Endothelial cell of umbilical vein (primary cell): ENCODE data around the gene CERK. TPM values are rescaled to one million over a fixed set of nuclear protein-coding genes. Genes with fewer than 3 reads are reported as not detected.

ENCODE experiments used
- BruUV-seq: library from RNA; stranded (reverse); fragments of 400-500 nt; replicated peaks from 2 replicates; lab custom pipeline; 2021; lab: Mats Ljungman, UMichigan
- CTCF ChIA-PET: fragments of 300-600, 350-600 bp; sonication (Branson Sonifier 250); formaldehyde crosslinking; loops from one replicate; lab custom pipeline; 2021; ENCODE audit warnings: antibody characterized with exemption, inconsistent platforms; lab: Charles Lee
- POLR2A ChIA-PET: fragments of 300-600, 350-600 bp; sonication (Branson Sonifier 250); formaldehyde crosslinking; loops from one replicate; lab custom pipeline; 2021; ENCODE audit warnings: antibody characterized with exemption, inconsistent platforms; lab: Charles Lee
- DNase-seq: peaks from one replicate; pipeline ENCODE4 v3.0.0-alpha.2; 2011; ENCODE audit warnings: low read depth, low spot score
- FAIRE-seq: peaks from 2 replicates; lab custom pipeline; 2011; peaks lifted over from hg19 to GRCh38; lab: Jason Lieb, UNC
- H2AFZ ChIP-seq: 2 replicates; pipeline ENCODE4 v1.6.0; 2012; ENCODE audit warnings: low read depth, low read length, control low read depth, inconsistent platforms
- H3K27ac ChIP-seq: 2 replicates; pipeline ENCODE4 v1.5.1; 2011; ENCODE audit warnings: low read depth, mild to moderate bottlenecking, control low read depth, low read length, moderate library complexity; ENCODE audit not compliant: insufficient read depth
- H3K27me3 ChIP-seq, 2 experiments: 2 replicates each; pipeline versions ENCODE4 v1.6.0 to v1.6.1; 2011; ENCODE audit warnings: low read length in 2 of 2, mixed read lengths in 1 of 2; ENCODE audit not compliant: control insufficient read depth in 2 of 2, insufficient read depth in 2 of 2
- H3K36me3 ChIP-seq, 2 experiments: 2 replicates in 1 of 2; 3 replicates in 1 of 2; pipeline ENCODE4 v1.5.1; 2011; ENCODE audit warnings: low read length in 2 of 2, mild to moderate bottlenecking in 1 of 2, moderate library complexity in 1 of 2; ENCODE audit not compliant: control insufficient read depth in 2 of 2, insufficient read depth in 2 of 2; ENCODE audit errors: extremely low read depth in 1 of 2
- H3K4me1 ChIP-seq: 3 replicates; pipeline ENCODE4 v1.5.1; 2011; ENCODE audit warnings: mild to moderate bottlenecking, low read length; ENCODE audit not compliant: control insufficient read depth, insufficient read depth; ENCODE audit errors: extremely low read depth
- H3K4me2 ChIP-seq: 2 replicates; pipeline ENCODE4 v1.6.1; 2011; ENCODE audit warnings: low read length, control low read depth, mixed read lengths; ENCODE audit not compliant: insufficient read depth
- H3K4me3 ChIP-seq, 3 experiments: fragments of 200-600 bp in 1 of 3; sonication (generic), shearing (Covaris generic) in 1 of 3; replicated peaks in 1 of 3; 2 replicates each; pipeline ENCODE4 v1.5.1; 2011 to 2016; ENCODE audit warnings: control low read depth in 3 of 3, low read length in 3 of 3, mild to moderate bottlenecking in 2 of 3, inconsistent platforms in 1 of 3, low read depth in 1 of 3, moderate library complexity in 1 of 3; ENCODE audit not compliant: insufficient read depth in 1 of 3
- H3K79me2 ChIP-seq: 2 replicates; pipeline ENCODE4 v1.6.0; 2012; ENCODE audit warnings: low read length, inconsistent platforms; ENCODE audit not compliant: control insufficient read depth, insufficient read depth
- H3K9ac ChIP-seq: replicated peaks from 2 replicates; pipeline ENCODE3; 2011; ENCODE audit warnings: low read length, control low read depth; ENCODE audit not compliant: insufficient read depth; ENCODE audit errors: extremely low read depth
- H3K9me1 ChIP-seq: replicated peaks from 3 replicates; pipeline ENCODE4 v1.6.0; 2011; ENCODE audit warnings: mild to moderate bottlenecking, low read length; ENCODE audit not compliant: control insufficient read depth, insufficient read depth; ENCODE audit errors: extremely low read depth
- H3K9me3 ChIP-seq: replicated peaks from 2 replicates; pipeline ENCODE4 v1.5.1; 2012; ENCODE audit warnings: low read length, inconsistent platforms; ENCODE audit not compliant: control insufficient read depth, insufficient read depth
- H4K20me1 ChIP-seq: replicated peaks from 2 replicates; pipeline ENCODE3; 2011; ENCODE audit warnings: mild to moderate bottlenecking, low read length; ENCODE audit not compliant: control insufficient read depth, insufficient read depth; ENCODE audit errors: extremely low read depth
- CTCF ChIP-seq, 2 donors: IDR thresholded peaks; 1 replicate in 1 of 2; 2 replicates in 1 of 2; pipeline ENCODE4 v1.5.1; 2011; ENCODE audit warnings: low read length in 2 of 2, mild to moderate bottlenecking in 2 of 2, moderate library complexity in 2 of 2, control low read depth in 1 of 2, inconsistent platforms in 1 of 2, low read depth in 1 of 2; ENCODE audit not compliant: insufficient read depth in 1 of 2; ENCODE audit errors: extremely low read depth in 1 of 2
- FOS ChIP-seq: IDR thresholded peaks from 2 replicates; pipeline ENCODE4 v1.6.1; 2011; ENCODE audit warnings: mild to moderate bottlenecking, low read length, moderate library complexity, borderline replicate concordance; ENCODE audit not compliant: insufficient read depth
- GATA2 ChIP-seq: IDR thresholded peaks from 2 replicates; pipeline ENCODE4 v1.7.0; 2011; ENCODE audit warnings: low read depth, mild to moderate bottlenecking, moderate library complexity, mixed read lengths, low read length; ENCODE audit not compliant: insufficient read length, insufficient read depth
- JUN ChIP-seq: IDR thresholded peaks from 2 replicates; pipeline ENCODE4 v1.6.1; 2011; ENCODE audit warnings: borderline replicate concordance, low read depth; ENCODE audit not compliant: insufficient read length, insufficient read depth
- MYC ChIP-seq: IDR thresholded peaks from one replicate; pipeline ENCODE4 v1.6.1; 2011; ENCODE audit warnings: mild to moderate bottlenecking, low read depth, low read length
- POLR2A ChIP-seq: IDR thresholded peaks from 2 replicates; pipeline ENCODE4 v1.6.1; 2012; ENCODE audit warnings: low read depth, mild to moderate bottlenecking, control low read depth, low read length
- POLR2AphosphoS5 ChIP-seq: IDR thresholded peaks from 2 replicates; pipeline ENCODE4 v1.6.1; 2012; ENCODE audit warnings: low read depth, mild to moderate bottlenecking, control low read depth, low read length, moderate library complexity; ENCODE audit not compliant: insufficient read depth
- dilution Hi-C: fragments of 300-500 bp; cut with MboI; formaldehyde crosslinking; loops from one replicate; pipeline ENCODE4 v1.15.0; 2019; ENCODE audit warnings: low sequenced_read_pairs; ENCODE audit not compliant: extremely low pct_ligation_motif_present
- intact Hi-C: fragments of 100-400 bp; cut with micrococcal nuclease; formaldehyde crosslinking; loops from one replicate; pipeline ENCODE4 v1.10.0; 2022
- polyA plus RNA-seq, 4 experiments: library from polyadenylated mRNA; depleted of rRNA in 3 of 4; stranded (reverse) in 3 of 4; unstranded in 1 of 4; fragments of >200 nt; gene quantifications; 2 replicates each; pipeline versions ENCODE4 v1.2.1 to v1.2.3, GENCODE V29; 2011 to 2012; ENCODE audit warnings: missing spikeins in 1 of 4
- total RNA-seq: library from RNA; stranded (reverse); gene quantifications from 2 replicates; pipeline ENCODE4 v1.2.3, GENCODE V29; 2021
- TF ChIP-seq, protein P1 (sequence below): IDR thresholded peaks from 2 replicates; pipeline ENCODE4 v1.6.1; 2011; ENCODE audit not compliant: insufficient read depth, insufficient read length

CERK gene
- total and polyA plus RNA-seq, 2 donors (not counting 3 experiments of a cell fraction or from before 2014, with no cell fraction given): 61.1 to 88.0 TPM

DNA sequence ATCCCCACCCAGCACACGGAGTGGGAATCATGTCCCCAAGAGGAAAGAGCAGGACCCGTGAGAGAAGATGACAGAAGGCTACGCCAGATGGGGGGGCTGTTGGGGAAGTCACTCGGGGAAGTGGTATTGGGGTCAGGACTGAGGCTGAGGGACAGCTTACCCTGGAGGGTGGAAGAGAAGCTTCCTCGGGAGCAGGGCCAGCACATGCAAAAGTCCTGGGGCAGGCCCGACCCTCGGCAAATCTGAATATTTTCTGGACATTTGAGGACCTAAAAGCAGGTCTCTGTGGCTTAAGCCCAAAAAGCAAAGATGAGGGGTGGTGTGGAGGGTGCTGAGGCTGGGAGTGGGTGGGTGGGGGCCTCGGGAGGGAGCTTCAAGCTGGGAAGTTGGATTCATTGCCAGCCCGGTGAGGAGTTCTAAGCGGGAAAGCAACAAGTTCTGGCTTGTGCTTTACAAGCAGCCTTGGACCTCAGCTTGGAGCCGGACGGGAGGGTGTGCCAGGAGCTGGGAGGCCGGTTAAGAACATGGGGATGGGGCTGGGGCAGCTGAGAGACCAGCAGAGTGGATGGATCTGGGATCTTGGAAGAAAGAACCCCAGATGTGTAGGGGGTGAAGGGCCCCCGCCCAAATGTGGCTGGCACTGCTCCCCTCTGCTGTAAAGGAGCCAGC lies 83.0 kb downstream of the CERK start:
- TF ChIP-seq JUN (no peak), FOS (no peak), CTCF (IDR thresholded peaks at IDR 0.05; ENCODE audit: extremely low read depth in 1 of 2, insufficient read depth in 1 of 2, low read depth in 1 of 2, low read length in 2 of 2) (no peak), MYC (no peak), POLR2AphosphoS5 (no peak), GATA2 (no peak), POLR2A (no peak)
- TF ChIP-seq, protein P1, sequence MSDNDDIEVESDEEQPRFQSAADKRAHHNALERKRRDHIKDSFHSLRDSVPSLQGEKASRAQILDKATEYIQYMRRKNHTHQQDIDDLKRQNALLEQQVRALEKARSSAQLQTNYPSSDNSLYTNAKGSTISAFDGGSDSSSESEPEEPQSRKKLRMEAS: no peak
- no peaks in the 10 kb centered on the region for H3K9me1 ChIP-seq
- CTCF ChIA-PET: no interaction called here
- intact Hi-C loops: no loop called here
- H3K9me3 ChIP-seq: no peaks in the 10 kb centered on the region
- no peak for DNase-seq
- FAIRE-seq: no peak
- no TSS peak for BruUV-seq
- no peak overlapping the region for H3K27ac ChIP-seq
- H3K36me3 ChIP-seq: no peaks in the 10 kb centered on the region
- no peak overlapping the region for H3K4me2 ChIP-seq
- H3K4me1 ChIP-seq: peaks cover 3% of the 10 kb centered on the region
- H4K20me1 ChIP-seq: no peaks in the 10 kb centered on the region
- no peak overlapping the region for H3K4me3 ChIP-seq
- POLR2A ChIA-PET: no interaction called here
- H3K9ac ChIP-seq: no peak overlapping the region
- dilution Hi-C loops: no loop called here
- no peaks in the 10 kb centered on the region for H3K79me2 ChIP-seq
- no peaks in the 10 kb centered on the region for H3K27me3 ChIP-seq
- H2AFZ ChIP-seq: no peak overlapping the region
